DMS114 treated with DMSO at 0.1 percent for 48 hours (cell line): Measurements from ENCODE around the gene OTOA.
"Not testable (repeated sequence)": the region's sequence is repeated elsewhere in the genome, so short reads cannot be mapped to it uniquely, and the experiment has no call there.

Experiments
- DNase-seq: peaks from one replicate; lab custom pipeline; 2025; ENCODE audit not compliant: unreplicated experiment; lab: John Stamatoyannopoulos, UW

OTOA gene

DNA sequence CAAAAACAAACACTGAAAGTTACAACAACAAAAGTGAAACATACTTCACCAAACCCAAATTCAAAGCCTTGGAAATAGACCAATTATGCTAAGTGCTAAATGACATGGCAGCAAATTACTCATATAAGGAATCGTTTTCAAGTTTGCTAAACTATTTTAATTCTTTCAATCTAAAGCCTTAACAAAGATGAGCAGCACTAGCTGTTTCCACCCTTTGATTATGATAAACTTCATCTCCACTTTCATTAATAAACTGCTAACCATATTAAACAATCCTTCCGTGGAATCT, 138.6 kb downstream of the OTOA start:
- DNase-seq: not testable (repeated sequence)
